Left ventricle myocardium inferior (tissue), 1 donor: ENCODE results near the gene CDH5. TPM values are rescaled to one million over a fixed set of nuclear protein-coding genes. Genes with fewer than 3 reads are reported as not detected.

Experiments
- DNase-seq: peaks from one replicate; pipeline ENCODE4 v3.0.0-alpha.2; 2020
- H3K27ac ChIP-seq: fragments of 200-600 bp; replicated peaks from 2 replicates; pipeline ENCODE4 v1.8.0; 2021
- H3K27me3 ChIP-seq: fragments of 200-600 bp; 2 replicates; pipeline ENCODE4 v1.8.0; 2021; ENCODE audit warnings: low read depth
- H3K36me3 ChIP-seq: fragments of 200-600 bp; 2 replicates; pipeline ENCODE4 v1.8.0; 2021
- H3K4me1 ChIP-seq: fragments of 200-600 bp; 2 replicates; pipeline ENCODE4 v1.8.0; 2021
- H3K4me3 ChIP-seq: fragments of 200-600 bp; 2 replicates; pipeline ENCODE4 v1.8.0; 2021; ENCODE audit warnings: mild to moderate bottlenecking, moderate library complexity
- H3K9me3 ChIP-seq: fragments of 200-600 bp; replicated peaks from 2 replicates; pipeline ENCODE4 v1.8.0; 2021
- CTCF ChIP-seq: fragments of 200-600 bp; IDR thresholded peaks from 2 replicates; pipeline ENCODE4 v1.8.0; 2021; ENCODE audit warnings: antibody characterized with exemption, mild to moderate bottlenecking, borderline replicate concordance
- intact Hi-C: fragments of 100-400 bp; cut with micrococcal nuclease; formaldehyde crosslinking; loops from one replicate; pipeline ENCODE4 v1.11.0; 2022
- total RNA-seq: library from RNA; stranded (reverse); fragmentation: NEBNext Ultra II Directional; extraction: Animal tissue kit (Norgen Biotek cat#: 25700); gene quantifications from one replicate; pipeline ENCODE4 v1.2.1, GENCODE V29; 2021
- donor health status: DM: no; HTN: yes; CAD: no; lungs with severe emphysema.

Gene CDH5
- total RNA-seq, 1 donor from 2014 or later: 47.1 TPM

- peak overlapping the region; percentile 75 for H3K27ac ChIP-seq
- no peaks in the 10 kb centered on the region for H3K27me3 ChIP-seq
- H3K4me1 ChIP-seq: peaks cover 80% of the 10 kb centered on the region
- H3K4me3 ChIP-seq: no peak overlapping the region
- intact Hi-C loops: no loop called here
- no peak for DNase-seq
- peaks cover 2% of the 10 kb centered on the region for H3K36me3 ChIP-seq
- no peaks in the 10 kb centered on the region for H3K9me3 ChIP-seq
- no peak for TF ChIP-seq CTCF
Observed at GRCh38 chr16:66375451-66375850, 9.0 kb downstream of the CDH5 start.

- H3K4me3 ChIP-seq: peak overlapping the region; percentile 30
- no peak for DNase-seq
- intact Hi-C loops: no loop called here
- H3K27ac ChIP-seq: peak overlapping the region; percentile 75
- TF ChIP-seq CTCF: no peak
- no peaks in the 10 kb centered on the region for H3K36me3 ChIP-seq
- peaks cover 75% of the 10 kb centered on the region for H3K4me1 ChIP-seq
- H3K27me3 ChIP-seq: no peaks in the 10 kb centered on the region
- no peaks in the 10 kb centered on the region for H3K9me3 ChIP-seq
Observed at GRCh38 chr16:66376114-66376513, 9.6 kb downstream of the CDH5 start.

GRCh38 chr16:66376577-66377305 lies 10.2 kb downstream of the CDH5 start:
- Histone ChIP-seq H3K4me3 (peak overlapping the region; percentile 30), H3K27me3 (no peaks in the 10 kb centered on the region), H3K36me3 (no peaks in the 10 kb centered on the region), H3K9me3 (no peaks in the 10 kb centered on the region), H3K4me1 (peaks cover 75% of the 10 kb centered on the region), H3K27ac (peak overlapping the region; percentile 75)
- intact Hi-C loops: no loop called here
- no peak for DNase-seq
- no peak for TF ChIP-seq CTCF

GRCh38 chr16:66377324-66377723 lies 10.8 kb downstream of the CDH5 start:
- peak overlapping the region; percentile 75 for H3K27ac ChIP-seq
- DNase-seq: no peak
- intact Hi-C loops: no loop called here
- H3K27me3 ChIP-seq: no peaks in the 10 kb centered on the region
- H3K9me3 ChIP-seq: no peaks in the 10 kb centered on the region
- H3K4me3 ChIP-seq: peak overlapping the region; percentile 30
- no peaks in the 10 kb centered on the region for H3K36me3 ChIP-seq
- H3K4me1 ChIP-seq: peaks cover 73% of the 10 kb centered on the region
- no peak for TF ChIP-seq CTCF

- Histone ChIP-seq H3K27me3 (no peaks in the 10 kb centered on the region), H3K9me3 (no peaks in the 10 kb centered on the region), H3K4me1 (peaks cover 76% of the 10 kb centered on the region), H3K36me3 (no peaks in the 10 kb centered on the region), H3K4me3 (no peak overlapping the region), H3K27ac (peak overlapping the region; percentile 39)
- TF ChIP-seq CTCF: no peak
- DNase-seq: no peak
- intact Hi-C loops: no loop called here
Observed at GRCh38 chr16:66378741-66379570, 12.5 kb downstream of the CDH5 start.
